ENCODE results near the gene LYG2. TPM values are rescaled to one million over a fixed set of nuclear protein-coding genes. Genes with fewer than 3 reads are reported as not detected.

The LYG2 gene
- total and polyA plus RNA-seq, 2 of the 8 experiments (the other 6 are each of a cell fraction or from before 2014, with no cell fraction given), result not detected

GRCh38 chr2:99299580-99299979 is 44.1 kb upstream of the LYG2 start:
- no peak for DNase-seq (ENCODE audit: low read depth in 1 of 2, low spot score in 2 of 2)
- Histone ChIP-seq H2AK5ac (ENCODE audit: low read depth, low read length) (no peak overlapping the region), H4K91ac (replicated peaks; ENCODE audit: insufficient read length, low read length) (no peak overlapping the region), H3K9ac (replicated peaks in 1 of 4; ENCODE audit: extremely low read depth in 1 of 4, low read depth in 3 of 4, low read length in 3 of 4) (no peak overlapping the region), H3K4me2 (ENCODE audit: insufficient read depth in 1 of 2, low read depth in 2 of 2, low read length in 2 of 2) (no peak overlapping the region), H2BK12ac (ENCODE audit: low read depth, low read length) (no peak overlapping the region), H2BK5ac (ENCODE audit: low read depth, low read length) (no peak overlapping the region), H3K9me3 (ENCODE audit: insufficient read depth in 2 of 2, low read depth in 1 of 2, low read length in 1 of 2) (no peaks in the 10 kb centered on the region), H2BK15ac (ENCODE audit: low read length) (no peak overlapping the region), H2BK120ac (replicated peaks; ENCODE audit: low read depth, low read length) (no peak overlapping the region), H3K36me3 (ENCODE audit: control insufficient read depth in 2 of 4, insufficient read depth in 4 of 4, low read length in 3 of 4) (no peaks in the 10 kb centered on the region), H4K5ac (ENCODE audit: insufficient read length, low read depth, low read length) (no peak overlapping the region), H3K23ac (ENCODE audit: insufficient read length) (no peak overlapping the region), H3K4ac (replicated peaks; ENCODE audit: insufficient read length, low read depth, low read length) (no peak overlapping the region), H3K18ac (ENCODE audit: extremely low read depth, low read length) (no peak overlapping the region), H3K4me1 (replicated peaks in 1 of 4; ENCODE audit: control insufficient read depth in 3 of 4, insufficient read depth in 4 of 4, low read length in 3 of 4) (no peaks in the 10 kb centered on the region), H3K4me3 (ENCODE audit: extremely low read depth in 1 of 4, insufficient read depth in 2 of 4, low read depth in 3 of 4, low read length in 4 of 4) (no peak overlapping the region), H3K56ac (replicated peaks; ENCODE audit: insufficient read length, low read depth, low read length) (no peak overlapping the region), H3K14ac (ENCODE audit: insufficient read length) (no peak overlapping the region), H4K20me1 (replicated peaks in 1 of 2; ENCODE audit: control insufficient read depth in 1 of 2, insufficient read depth in 2 of 2, low read length in 2 of 2) (no peaks in the 10 kb centered on the region), H3K23me2 (ENCODE audit: low read depth, low read length) (no peaks in the 10 kb centered on the region), H3K27ac (ENCODE audit: low read depth, low read length) (no peak overlapping the region), H2BK20ac (ENCODE audit: low read length) (no peak overlapping the region), H3K79me1 (ENCODE audit: low read depth, low read length) (no peaks in the 10 kb centered on the region), H2AFZ (ENCODE audit: low read length) (no peak overlapping the region), H4K8ac (ENCODE audit: extremely low read depth, insufficient read depth, low read length) (no peak overlapping the region), H3K79me2 (ENCODE audit: control insufficient read depth in 1 of 2, insufficient read depth in 2 of 2, low read length in 2 of 2) (no peaks in the 10 kb centered on the region), H3K27me3 (replicated peaks in 1 of 4; ENCODE audit: control insufficient read depth in 3 of 4, extremely low read depth in 1 of 4, insufficient read depth in 3 of 4, low read length in 3 of 4) (no peaks in the 10 kb centered on the region)
- FAIRE-seq, result no peak
- ChIA-PET POLR2A (ENCODE audit: partially characterized antibody) (no interaction called here), CTCF (ENCODE audit: partially characterized antibody) (interaction anchor here (0.6 kb wide), 1 partner anchor 44 kb away, joined by 3 read pairs; the partner anchor contains the start of gene LYG2)
- WGBS, 2 experiments (ENCODE audit: extremely low coverage in 1 of 2, insufficient coverage in 1 of 2, insufficient read length in 1 of 2, insufficient replicate concordance in 2 of 2, low coverage in 1 of 2, low lambda C conversion rate in 2 of 2, missing lambda C conversion rate in 1 of 2), result 92% methylated on average over 7 of the region's 7 CpGs; no CpG with 5 or more reads in 1 of the 2 experiments
- no peak for TF ChIP-seq NANOG (IDR thresholded peaks at IDR 0.05; ENCODE audit: insufficient read depth, low read depth, low read length, poor library complexity, severe bottlenecking)
- TF ChIP-seq CEBPB (IDR thresholded peaks at IDR 0.05; ENCODE audit: low read depth, low read length), result no peak
- TF ChIP-seq SUZ12 (IDR thresholded peaks at IDR 0.05; ENCODE audit: low read length), result no peak
- no peak for TF ChIP-seq JUND (IDR thresholded peaks at IDR 0.05; ENCODE audit: low read length)
- TF ChIP-seq JUN (IDR thresholded peaks at IDR 0.05; ENCODE audit: low read depth, low read length), result no peak
- TF ChIP-seq, protein P1, sequence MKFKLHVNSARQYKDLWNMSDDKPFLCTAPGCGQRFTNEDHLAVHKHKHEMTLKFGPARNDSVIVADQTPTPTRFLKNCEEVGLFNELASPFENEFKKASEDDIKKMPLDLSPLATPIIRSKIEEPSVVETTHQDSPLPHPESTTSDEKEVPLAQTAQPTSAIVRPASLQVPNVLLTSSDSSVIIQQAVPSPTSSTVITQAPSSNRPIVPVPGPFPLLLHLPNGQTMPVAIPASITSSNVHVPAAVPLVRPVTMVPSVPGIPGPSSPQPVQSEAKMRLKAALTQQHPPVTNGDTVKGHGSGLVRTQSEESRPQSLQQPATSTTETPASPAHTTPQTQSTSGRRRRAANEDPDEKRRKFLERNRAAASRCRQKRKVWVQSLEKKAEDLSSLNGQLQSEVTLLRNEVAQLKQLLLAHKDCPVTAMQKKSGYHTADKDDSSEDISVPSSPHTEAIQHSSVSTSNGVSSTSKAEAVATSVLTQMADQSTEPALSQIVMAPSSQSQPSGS (IDR thresholded peaks at IDR 0.05; ENCODE audit: low read length), result no peak

All from H1 (cell line).